Right ventricle myocardium inferior (tissue), 1 donor: ENCODE results near the gene LARGE1. TPM values are rescaled to one million over a fixed set of nuclear protein-coding genes. Genes with fewer than 3 reads are reported as not detected.

Experiments used
- ATAC-seq: fragments of 200-7000 bp; cut with Tn5 transposase; one replicate; pipeline ENCODE4 v1.9.1; 2020; ENCODE audit warnings: mild to moderate bottlenecking, moderate library complexity
- DNase-seq: peaks from one replicate; pipeline ENCODE4 v3.0.0; 2021; ENCODE audit errors: missing footprints
- intact Hi-C: fragments of 100-400 bp; cut with DNase I; formaldehyde crosslinking; loops from one replicate; pipeline ENCODE4 v1.11.0; 2022
- long read RNA-seq: library from polyadenylated mRNA; unstranded; transcript quantifications from one replicate; pipeline ENCODE4 v2.0.0, GENCODE V29; 2021
- total RNA-seq: library from RNA; stranded (reverse); fragmentation: NEBNext Ultra II Directional; extraction: Animal tissue kit (Norgen Biotek cat#: 25700); gene quantifications from one replicate; pipeline ENCODE4 v1.2.1, GENCODE V29; 2021
- donor health status: DM: no; HTN: yes; CAD: no; lungs with severe emphysema.

The LARGE1 gene
- total RNA-seq, result 152 TPM
- long read RNA-seq, full-length matches to known transcripts, result 30 of 111 reads
- long read RNA-seq, partial matches to known transcripts, result 48 of 111 reads
- long read RNA-seq, other reads (novel, unspliced or antisense), result 33 of 111 reads

DNA sequence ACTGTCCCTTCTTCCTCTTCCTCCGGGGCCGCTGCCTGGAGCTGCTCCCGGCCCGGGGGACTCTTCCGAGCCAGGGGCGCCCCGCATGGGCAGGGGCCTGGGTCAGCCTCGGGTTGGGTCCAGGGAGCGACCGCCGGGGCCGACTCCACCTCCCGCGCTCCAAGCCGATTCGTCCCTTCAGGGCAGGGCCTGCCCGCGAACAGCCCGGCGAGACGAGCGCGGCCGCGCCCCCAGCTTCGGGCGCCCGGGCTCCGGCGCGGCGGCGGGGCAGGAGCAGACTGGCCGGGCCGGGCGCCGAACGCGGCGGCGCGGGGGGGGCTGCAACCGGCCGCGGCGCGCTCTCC is at the start of gene LARGE1:
Gene LARGE1, minus strand, starts transcription at position 280 of the 344 bp plus-strand sequence.
- DNase-seq (peak; percentile 64), ATAC-seq (no peak)
- intact Hi-C loops, result loop anchor here (2.0 to 10.0 kb wide), 7 partner anchors 47 to 618 kb away; no protein-coding TSS in a partner anchor

DNA sequence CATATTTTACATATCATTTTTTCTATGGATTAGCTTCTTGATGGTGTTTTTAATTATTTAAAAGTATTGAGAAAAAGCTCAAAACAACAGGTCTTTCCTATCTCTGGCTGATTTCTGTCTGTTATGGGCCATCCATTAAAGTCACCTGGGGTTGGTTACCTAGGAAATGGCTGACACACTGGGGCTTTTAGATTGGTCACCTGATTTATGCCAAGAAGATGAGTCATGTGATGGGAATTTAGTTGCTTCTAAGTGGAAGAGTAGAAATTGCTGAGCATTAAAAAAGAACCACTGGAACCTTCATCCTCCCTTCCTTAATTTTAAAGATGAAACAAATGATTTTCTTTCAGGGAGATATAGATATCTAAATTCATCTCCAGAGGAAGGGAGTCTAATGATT is 48.8 kb upstream of the LARGE1 start:
- ATAC-seq, result no peak
- intact Hi-C loops, result no loop called here
- no peak for DNase-seq

DNA sequence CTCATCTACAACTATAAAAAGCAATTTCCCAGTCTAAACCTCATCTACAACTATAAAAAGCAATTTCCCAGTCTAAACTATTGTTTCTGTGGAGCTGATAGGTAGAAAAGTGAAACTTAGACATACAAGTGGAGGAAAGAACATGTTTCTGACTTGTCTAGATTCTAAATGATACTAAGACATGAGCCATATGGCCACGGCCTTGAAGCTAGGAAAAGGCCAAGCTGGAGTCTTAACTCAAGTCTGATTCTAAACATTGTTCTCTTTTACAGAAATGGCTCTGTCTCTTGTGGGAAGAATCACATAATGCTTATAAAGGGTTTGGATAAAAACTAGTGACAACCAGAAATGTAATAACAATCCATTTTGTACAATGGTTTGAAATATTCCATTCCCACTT is 43.8 kb upstream of the LARGE1 start:
- intact Hi-C loops, result no loop called here
- DNase-seq, result no peak

DNA sequence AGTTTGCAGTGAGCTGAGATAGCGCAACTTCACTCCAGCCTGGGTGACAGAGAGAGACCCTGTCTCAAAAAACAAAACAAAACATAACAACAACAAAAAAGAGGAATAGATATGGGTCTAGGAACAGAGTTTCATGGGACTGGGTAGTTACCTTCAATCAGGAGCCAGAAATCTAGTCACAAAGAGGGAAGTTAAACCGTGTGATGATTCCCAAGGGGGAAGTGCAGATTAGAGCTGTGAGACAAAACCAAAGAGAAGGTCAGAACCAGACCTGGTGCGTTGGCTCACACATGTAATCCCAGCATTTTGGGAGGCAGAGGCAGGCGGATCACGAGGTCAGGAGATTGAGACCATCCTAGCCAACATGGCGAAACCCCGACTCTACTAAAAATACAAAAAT is 42.1 kb upstream of the LARGE1 start:
- ATAC-seq, result no peak
- no peak for DNase-seq
- intact Hi-C loops, result no loop called here

More for the DNA sequence above, 43.8 kb upstream of the LARGE1 start:
- ATAC-seq, result no peak

GRCh38 chr22:33958741-33959140 is 38.5 kb upstream of the LARGE1 start:
- DNase-seq (no peak), ATAC-seq (no peak)
- intact Hi-C loops, result no loop called here

- intact Hi-C loops, result no loop called here
Measured at GRCh38 chr22:33957086-33957485, 36.8 kb upstream of the LARGE1 start.

DNA sequence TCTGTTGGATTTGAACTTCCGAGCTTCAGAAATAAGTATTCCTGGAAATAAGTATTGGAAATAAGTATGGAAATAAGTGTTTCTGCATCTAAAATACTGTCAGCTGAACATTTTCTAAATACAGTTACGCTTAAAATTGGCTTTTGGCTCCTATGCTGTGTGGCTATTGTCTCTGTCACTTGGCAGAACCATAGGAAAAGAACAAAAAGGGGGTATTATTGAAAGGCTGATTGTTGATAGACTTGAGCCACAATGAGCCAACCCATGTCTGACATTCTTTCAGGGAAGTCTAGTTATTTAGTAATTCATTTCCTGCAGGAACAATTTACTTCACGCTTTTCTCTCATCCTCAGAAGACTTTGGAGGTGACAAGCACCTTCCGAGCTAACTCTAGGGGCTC is 32.5 kb upstream of the LARGE1 start:
- ATAC-seq, result no peak
- intact Hi-C loops, result no loop called here
- DNase-seq, result no peak

More at GRCh38 chr22:33957086-33957485, 36.8 kb upstream of the LARGE1 start:
- DNase-seq (no peak), ATAC-seq (no peak)

DNA sequence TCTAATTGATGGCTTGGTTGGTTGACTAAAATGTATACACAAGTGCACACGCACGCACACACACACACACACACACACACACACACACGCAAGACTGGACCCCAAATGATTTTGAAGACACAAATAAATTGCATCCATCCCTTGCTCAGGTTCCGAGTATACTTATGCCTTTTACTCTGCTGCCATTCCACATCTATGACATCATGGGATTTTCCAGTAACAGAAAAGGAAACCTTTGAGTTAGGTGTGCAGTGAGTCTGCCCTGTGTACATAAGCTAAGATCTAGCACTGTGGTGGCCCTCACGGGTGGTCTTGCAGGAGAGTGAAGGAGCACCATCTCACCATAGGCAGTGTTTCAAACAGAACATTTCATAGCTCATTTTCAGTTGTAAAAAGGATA is 20.5 kb upstream of the LARGE1 start:
- intact Hi-C loops, result no loop called here
- DNase-seq (no peak), ATAC-seq (no peak)

- DNase-seq (no peak), ATAC-seq (no peak)
- intact Hi-C loops, result no loop called here
Measured at GRCh38 chr22:33932997-33933396, 12.7 kb upstream of the LARGE1 start.

GRCh38 chr22:33931406-33931805 is 11.1 kb upstream of the LARGE1 start:
- no peak for DNase-seq
- ATAC-seq, result peak; percentile 72
- intact Hi-C loops, result no loop called here

DNA sequence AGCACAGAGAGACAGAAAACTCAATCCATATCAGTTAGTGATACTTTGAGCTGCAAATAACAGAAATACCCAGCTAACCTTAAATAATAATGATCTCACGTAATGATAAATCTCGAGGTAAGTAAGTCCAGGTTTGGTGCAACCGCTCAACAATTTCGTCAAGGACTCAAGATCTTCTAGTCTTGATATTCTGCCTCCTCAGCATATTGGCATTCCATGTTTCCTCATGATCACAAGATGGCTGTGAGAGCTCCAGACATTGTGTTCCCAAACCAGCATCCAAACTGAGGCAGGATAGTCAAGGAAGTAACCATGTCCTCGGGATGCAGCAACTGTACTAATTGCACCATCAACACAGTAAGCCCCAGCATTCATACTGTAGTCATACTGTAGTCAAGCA is 7.5 kb upstream of the LARGE1 start:
- no peak for DNase-seq
- intact Hi-C loops, result loop anchor here (10.0 kb wide), 2 partner anchors 353 to 417 kb away; no protein-coding TSS in a partner anchor
- ATAC-seq, result no peak

DNA sequence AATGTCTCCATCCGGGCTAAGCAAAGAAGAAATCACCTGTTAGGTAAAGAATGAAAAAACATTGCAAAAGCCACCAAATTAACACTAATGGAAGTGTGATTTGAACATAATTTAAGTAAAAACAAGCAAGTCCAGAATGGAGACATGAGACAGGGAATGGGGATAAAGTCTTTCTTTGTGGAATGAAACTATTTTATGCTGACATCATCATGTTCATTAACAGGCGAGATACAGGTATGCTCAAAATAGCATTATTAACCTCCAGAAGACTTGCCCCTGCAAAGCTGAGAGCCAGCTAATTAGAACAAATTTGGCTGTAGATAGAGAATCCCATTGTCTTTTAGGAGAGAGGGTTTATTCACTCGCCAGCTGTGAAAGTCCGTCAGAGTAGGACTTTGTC is 4.9 kb upstream of the LARGE1 start:
- DNase-seq, result no peak
- intact Hi-C loops, result loop anchor here (2.0 to 10.0 kb wide), 3 partner anchors 180 to 420 kb away; no protein-coding TSS in a partner anchor
- no peak for ATAC-seq

GRCh38 chr22:33923660-33924246 is 3.5 kb upstream of the LARGE1 start:
- DNase-seq (no peak), ATAC-seq (no peak)
- intact Hi-C loops, result loop anchor here (2.0 to 10.0 kb wide), 7 partner anchors 141 to 621 kb away; no protein-coding TSS in a partner anchor

GRCh38 chr22:33923033-33923432 is 2.8 kb upstream of the LARGE1 start:
- ATAC-seq (no peak), DNase-seq (no peak)
- intact Hi-C loops, result loop anchor here (2.0 to 10.0 kb wide), 6 partner anchors 141 to 621 kb away; no protein-coding TSS in a partner anchor

GRCh38 chr22:33922349-33922681 is 2.0 kb upstream of the LARGE1 start:
- no peak for DNase-seq
- ATAC-seq, result no peak
- intact Hi-C loops, result loop anchor here (2.0 to 10.0 kb wide), 6 partner anchors 140 to 620 kb away; no protein-coding TSS in a partner anchor

DNA sequence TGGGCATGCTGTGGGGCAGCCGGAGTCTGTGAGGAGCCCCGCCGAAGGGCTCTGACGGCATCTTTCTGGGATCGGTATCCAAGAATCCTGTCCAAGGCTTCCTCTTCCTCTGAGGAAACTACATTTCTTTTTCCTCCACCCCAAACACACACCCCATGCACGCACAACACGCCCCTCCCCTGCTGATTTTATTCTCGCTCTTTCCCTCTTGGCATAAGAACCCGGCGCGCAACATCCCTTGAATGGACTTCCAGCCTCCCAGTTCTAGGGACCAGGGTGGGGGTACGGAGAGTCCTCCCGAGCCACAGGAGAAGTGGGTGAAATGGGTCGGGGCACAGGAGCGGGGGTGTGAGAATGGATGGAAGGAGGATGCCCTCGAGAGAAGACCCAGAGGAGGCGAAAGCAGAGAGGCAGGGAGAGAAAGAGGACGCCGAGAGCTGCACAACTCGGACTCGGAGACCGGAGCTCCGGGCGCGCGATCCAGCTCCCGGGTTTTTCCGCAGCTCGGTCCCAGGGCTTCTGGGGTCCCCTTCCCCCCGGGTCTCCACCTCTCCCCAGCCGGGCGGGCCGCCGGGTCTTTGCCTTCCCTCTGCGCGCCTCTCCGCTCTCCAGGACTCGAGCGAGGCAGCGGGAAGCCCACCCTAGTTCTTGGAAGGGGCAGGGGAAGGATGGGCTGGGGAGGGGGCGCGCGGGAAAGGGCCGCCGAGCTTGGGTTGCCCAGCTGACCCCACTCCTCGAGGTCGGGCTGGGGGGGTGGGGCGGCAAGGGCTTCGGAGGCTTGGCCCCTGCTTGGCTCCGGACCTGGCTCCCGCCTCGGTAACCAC is 1.5 kb upstream of the LARGE1 start:
- intact Hi-C loops, result loop anchor here (2.0 to 10.0 kb wide), 8 partner anchors 49 to 619 kb away; no protein-coding TSS in a partner anchor
- ATAC-seq, result peak; percentile 51
- DNase-seq, result peak; percentile 77

DNA sequence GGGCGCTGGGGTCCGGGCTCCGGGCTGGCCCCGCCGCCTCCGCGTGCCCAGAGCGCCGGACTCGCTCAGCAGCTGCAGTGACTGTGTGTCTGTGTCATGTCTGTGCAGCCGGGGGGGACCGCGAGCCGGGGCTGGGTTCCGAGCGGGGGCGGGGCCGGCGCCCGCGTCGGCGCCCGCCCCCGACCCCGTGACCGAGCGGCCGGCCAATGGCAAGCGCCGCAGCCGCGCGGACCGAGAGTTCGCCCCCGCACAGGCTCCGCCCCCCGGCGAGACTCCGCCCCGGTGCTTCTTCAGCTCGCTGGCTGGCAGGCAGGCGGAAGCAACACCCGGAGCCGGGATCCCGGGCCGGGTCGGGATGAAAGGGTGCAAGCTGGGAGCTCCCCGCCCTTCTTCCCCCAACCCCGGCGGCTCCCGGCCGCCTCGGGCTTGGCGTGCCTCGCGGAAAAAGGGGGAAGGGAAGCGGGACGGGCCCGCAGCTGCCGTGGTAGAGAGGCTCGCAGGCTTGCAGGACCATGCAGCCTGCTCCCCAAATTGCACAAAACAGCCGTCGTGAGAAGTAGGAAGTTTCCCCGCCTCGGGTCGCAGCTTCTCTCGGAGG is 750 bp upstream of the LARGE1 start:
- peak; percentile 95 for ATAC-seq
- peak; percentile 98 for DNase-seq
- intact Hi-C loops, result loop anchor here (2.0 to 10.0 kb wide), 7 partner anchors 48 to 619 kb away; no protein-coding TSS in a partner anchor

DNA sequence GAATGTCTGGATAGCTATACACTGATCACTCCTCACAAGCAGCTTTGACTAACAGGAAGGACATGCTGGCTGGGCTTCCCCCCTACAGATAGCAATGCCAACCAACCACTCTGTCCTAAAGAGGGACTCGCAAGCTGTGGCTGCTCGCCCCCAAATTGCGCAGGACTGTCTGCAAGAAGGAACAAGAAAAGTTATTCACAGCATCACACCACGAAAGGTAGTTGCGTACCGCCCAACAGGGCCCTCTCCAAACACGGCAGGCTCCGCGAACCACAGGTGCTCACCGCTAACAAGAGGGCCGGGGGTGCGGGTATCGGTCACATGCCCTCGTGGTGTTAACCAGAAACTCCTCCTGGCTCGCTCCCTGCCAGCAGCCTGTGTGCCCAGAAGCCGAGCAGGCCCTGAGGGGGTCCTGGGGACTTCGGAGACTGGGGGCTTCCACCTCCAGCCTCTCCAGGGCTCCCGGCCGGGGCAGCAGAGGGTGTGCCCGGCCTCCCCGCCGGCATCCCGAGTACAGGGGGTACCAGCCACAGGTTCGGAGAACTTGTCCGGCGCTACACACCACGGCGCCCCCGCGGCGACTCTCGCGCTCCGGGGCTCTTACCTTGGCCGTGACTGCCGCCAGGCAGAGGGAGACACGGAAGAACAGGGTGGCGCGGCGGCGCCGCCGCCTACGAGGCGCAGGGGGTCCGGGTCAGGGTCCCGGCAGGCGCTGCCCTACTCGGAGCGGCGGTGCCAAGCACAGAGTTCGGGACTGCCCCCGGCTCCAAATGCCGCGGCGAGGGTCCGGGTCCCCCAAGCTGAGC is 682 bp downstream of the LARGE1 start:
- peak; percentile 71 for DNase-seq
- ATAC-seq, result no peak
- intact Hi-C loops, result loop anchor here (2.0 to 10.0 kb wide), 7 partner anchors 47 to 617 kb away; no protein-coding TSS in a partner anchor
